ENCODE results near the gene MGAT5B.

MGAT5B gene

GRCh38 chr17:76879254-76879653, 11.1 kb downstream of the MGAT5B start:
- intact Hi-C loops (cut with micrococcal nuclease), result no loop called here
- H3K4me3 Mint-ChIP-seq, result no peak overlapping the region
- no peaks in the 10 kb centered on the region for H3K4me1 Mint-ChIP-seq (ENCODE audit: low read depth)
- H3K9me3 Mint-ChIP-seq, result peaks cover 18% of the 10 kb centered on the region
- H3K36me3 Mint-ChIP-seq (ENCODE audit: low read depth), result no peaks in the 10 kb centered on the region
- peaks cover 14% of the 10 kb centered on the region for H3K27me3 Mint-ChIP-seq
- no peak overlapping the region for H3K27ac Mint-ChIP-seq

GRCh38 chr17:76879691-76880090, 11.5 kb downstream of the MGAT5B start:
- H3K4me1 Mint-ChIP-seq (ENCODE audit: low read depth), result no peaks in the 10 kb centered on the region
- no peaks in the 10 kb centered on the region for H3K36me3 Mint-ChIP-seq (ENCODE audit: low read depth)
- peaks cover 12% of the 10 kb centered on the region for H3K27me3 Mint-ChIP-seq
- intact Hi-C loops (cut with micrococcal nuclease), result no loop called here
- no peak overlapping the region for H3K27ac Mint-ChIP-seq
- H3K4me3 Mint-ChIP-seq, result no peak overlapping the region
- H3K9me3 Mint-ChIP-seq, result peaks cover 13% of the 10 kb centered on the region

- no peaks in the 10 kb centered on the region for H3K4me1 Mint-ChIP-seq (ENCODE audit: low read depth)
- H3K27me3 Mint-ChIP-seq, result peaks cover 12% of the 10 kb centered on the region
- H3K4me3 Mint-ChIP-seq, result no peak overlapping the region
- no peak overlapping the region for H3K27ac Mint-ChIP-seq
- intact Hi-C loops (cut with micrococcal nuclease), result no loop called here
- no peaks in the 10 kb centered on the region for H3K36me3 Mint-ChIP-seq (ENCODE audit: low read depth)
- peaks cover 8% of the 10 kb centered on the region for H3K9me3 Mint-ChIP-seq
These were observed 12.1 kb downstream of the MGAT5B start for GRCh38 chr17:76880268-76880667.

- H3K36me3 Mint-ChIP-seq (ENCODE audit: low read depth), result no peaks in the 10 kb centered on the region
- H3K4me1 Mint-ChIP-seq (ENCODE audit: low read depth), result no peaks in the 10 kb centered on the region
- no peak overlapping the region for H3K4me3 Mint-ChIP-seq
- peaks cover under 1% of the 10 kb centered on the region for H3K9me3 Mint-ChIP-seq
- H3K27ac Mint-ChIP-seq, result no peak overlapping the region
- peaks cover 14% of the 10 kb centered on the region for H3K27me3 Mint-ChIP-seq
- intact Hi-C loops (cut with micrococcal nuclease), result no loop called here
These were observed 12.8 kb downstream of the MGAT5B start for GRCh38 chr17:76880971-76881370.

GRCh38 chr17:76881408-76881807, 13.2 kb downstream of the MGAT5B start:
- peaks cover 12% of the 10 kb centered on the region for H3K27me3 Mint-ChIP-seq

GRCh38 chr17:76881966-76882365, 13.8 kb downstream of the MGAT5B start:
- H3K9me3 Mint-ChIP-seq, result no peaks in the 10 kb centered on the region
- no peak overlapping the region for H3K27ac Mint-ChIP-seq
- no peaks in the 10 kb centered on the region for H3K4me1 Mint-ChIP-seq (ENCODE audit: low read depth)
- peaks cover 12% of the 10 kb centered on the region for H3K27me3 Mint-ChIP-seq
- intact Hi-C loops (cut with micrococcal nuclease), result no loop called here
- no peak overlapping the region for H3K4me3 Mint-ChIP-seq
- H3K36me3 Mint-ChIP-seq (ENCODE audit: low read depth), result no peaks in the 10 kb centered on the region

More at GRCh38 chr17:76881408-76881807, 13.2 kb downstream of the MGAT5B start:
- no peak overlapping the region for H3K27ac Mint-ChIP-seq
- intact Hi-C loops (cut with micrococcal nuclease), result no loop called here
- no peaks in the 10 kb centered on the region for H3K36me3 Mint-ChIP-seq (ENCODE audit: low read depth)
- H3K4me3 Mint-ChIP-seq, result no peak overlapping the region
- H3K4me1 Mint-ChIP-seq (ENCODE audit: low read depth), result no peaks in the 10 kb centered on the region
- no peaks in the 10 kb centered on the region for H3K9me3 Mint-ChIP-seq

GRCh38 chr17:76883744-76884525, 15.7 kb downstream of the MGAT5B start:
- H3K4me1 Mint-ChIP-seq (ENCODE audit: low read depth), result no peaks in the 10 kb centered on the region
- H3K36me3 Mint-ChIP-seq (ENCODE audit: low read depth), result no peaks in the 10 kb centered on the region
- intact Hi-C loops (cut with micrococcal nuclease), result no loop called here
- H3K4me3 Mint-ChIP-seq, result no peak overlapping the region
- peaks cover 10% of the 10 kb centered on the region for H3K27me3 Mint-ChIP-seq
- no peaks in the 10 kb centered on the region for H3K9me3 Mint-ChIP-seq
- H3K27ac Mint-ChIP-seq, result no peak overlapping the region

GRCh38 chr17:76884995-76885893, 17.0 kb downstream of the MGAT5B start:
- no peaks in the 10 kb centered on the region for H3K36me3 Mint-ChIP-seq (ENCODE audit: low read depth)
- no peaks in the 10 kb centered on the region for H3K4me1 Mint-ChIP-seq (ENCODE audit: low read depth)
- H3K9me3 Mint-ChIP-seq, result no peaks in the 10 kb centered on the region
- H3K27me3 Mint-ChIP-seq, result peaks cover 6% of the 10 kb centered on the region
- no peak overlapping the region for H3K27ac Mint-ChIP-seq
- no peak overlapping the region for H3K4me3 Mint-ChIP-seq
- intact Hi-C loops (cut with micrococcal nuclease), result no loop called here

- Mint-ChIP-seq H3K27me3 (peaks cover 4% of the 10 kb centered on the region), H3K4me1 (ENCODE audit: low read depth) (no peaks in the 10 kb centered on the region), H3K4me3 (no peak overlapping the region), H3K9me3 (no peaks in the 10 kb centered on the region), H3K36me3 (ENCODE audit: low read depth) (no peaks in the 10 kb centered on the region), H3K27ac (no peak overlapping the region)
- intact Hi-C loops (cut with micrococcal nuclease), result no loop called here
These were observed 17.7 kb downstream of the MGAT5B start for GRCh38 chr17:76885894-76886290.

GRCh38 chr17:76886395-76886794, 18.2 kb downstream of the MGAT5B start:
- H3K27ac Mint-ChIP-seq, result no peak overlapping the region
- H3K36me3 Mint-ChIP-seq (ENCODE audit: low read depth), result no peaks in the 10 kb centered on the region
- no peak overlapping the region for H3K4me3 Mint-ChIP-seq
- H3K4me1 Mint-ChIP-seq (ENCODE audit: low read depth), result no peaks in the 10 kb centered on the region
- H3K9me3 Mint-ChIP-seq, result no peaks in the 10 kb centered on the region
- intact Hi-C loops (cut with micrococcal nuclease), result no loop called here
- H3K27me3 Mint-ChIP-seq, result peaks cover 2% of the 10 kb centered on the region

- no peak overlapping the region for H3K4me3 Mint-ChIP-seq
- no peaks in the 10 kb centered on the region for H3K36me3 Mint-ChIP-seq (ENCODE audit: low read depth)
- intact Hi-C loops (cut with micrococcal nuclease), result no loop called here
These were observed 19.6 kb downstream of the MGAT5B start for GRCh38 chr17:76887802-76888201.

GRCh38 chr17:76888661-76889060, 20.5 kb downstream of the MGAT5B start:
- no peaks in the 10 kb centered on the region for H3K9me3 Mint-ChIP-seq
- H3K27me3 Mint-ChIP-seq, result peaks cover 2% of the 10 kb centered on the region
- intact Hi-C loops (cut with micrococcal nuclease), result no loop called here
- H3K27ac Mint-ChIP-seq, result no peak overlapping the region
- H3K4me1 Mint-ChIP-seq (ENCODE audit: low read depth), result no peaks in the 10 kb centered on the region
- no peaks in the 10 kb centered on the region for H3K36me3 Mint-ChIP-seq (ENCODE audit: low read depth)
- no peak overlapping the region for H3K4me3 Mint-ChIP-seq

More at GRCh38 chr17:76887802-76888201, 19.6 kb downstream of the MGAT5B start:
- Mint-ChIP-seq H3K27ac (no peak overlapping the region), H3K27me3 (peaks cover 2% of the 10 kb centered on the region), H3K9me3 (no peaks in the 10 kb centered on the region), H3K4me1 (ENCODE audit: low read depth) (no peaks in the 10 kb centered on the region)

GRCh38 chr17:76889323-76889722, 21.1 kb downstream of the MGAT5B start:
- Mint-ChIP-seq H3K27me3 (peaks cover 2% of the 10 kb centered on the region), H3K36me3 (ENCODE audit: low read depth) (no peaks in the 10 kb centered on the region), H3K9me3 (no peaks in the 10 kb centered on the region), H3K27ac (no peak overlapping the region), H3K4me3 (no peak overlapping the region), H3K4me1 (ENCODE audit: low read depth) (no peaks in the 10 kb centered on the region)
- intact Hi-C loops (cut with micrococcal nuclease), result no loop called here

GRCh38 chr17:76892329-76892728, 24.1 kb downstream of the MGAT5B start:
- no peak overlapping the region for H3K27ac Mint-ChIP-seq

More at GRCh38 chr17:76892329-76892728, 24.1 kb downstream of the MGAT5B start:
- Mint-ChIP-seq H3K4me3 (no peak overlapping the region), H3K36me3 (ENCODE audit: low read depth) (no peaks in the 10 kb centered on the region), H3K4me1 (ENCODE audit: low read depth) (no peaks in the 10 kb centered on the region), H3K9me3 (no peaks in the 10 kb centered on the region), H3K27me3 (no peaks in the 10 kb centered on the region)
- intact Hi-C loops (cut with micrococcal nuclease), result no loop called here
